A673 (cell line): ENCODE measurements around the gene NUDC.

ENCODE experiments used
- CTCF ChIP-seq: fragments of 300-800, 200-600 bp; sonication (generic); conservative IDR thresholded peaks from 2 replicates; pipeline ENCODE4 v1.5.1; 2017; ENCODE audit warnings: low read depth, mild to moderate bottlenecking, antibody characterized with exemption, low read length, moderate library complexity, mixed read lengths
- EZH2 ChIP-seq: fragments of 200-600 bp; sonication (generic); IDR thresholded peaks from 2 replicates; pipeline ENCODE4 v1.6.1; 2017; ENCODE audit warnings: borderline replicate concordance, low read depth, mild to moderate bottlenecking, mixed read lengths, antibody characterized with exemption, low read length; ENCODE audit not compliant: poor library complexity, severe bottlenecking

- no peak for TF ChIP-seq EZH2
- no peak for TF ChIP-seq CTCF
Measured at GRCh38 chr1:26921540-26922430, at the start of gene NUDC.
